IMR-90 (cell line): ENCODE measurements around the gene RABEP2. TPM values are rescaled to one million over a fixed set of nuclear protein-coding genes. Genes with fewer than 3 reads are reported as not detected.

Experiments used
- ATAC-seq: fragments of 200-7000 bp; cut with Tn5 transposase; 2 replicates; pipeline ENCODE4 v1.9.1; 2020; ENCODE audit warnings: low read depth, mild to moderate bottlenecking, moderate library complexity
- BruUV-seq: library from RNA; stranded (reverse); fragments of 400-500 nt; replicated peaks from 2 replicates; lab custom pipeline; 2021; lab: Mats Ljungman, UMichigan
- CTCF ChIA-PET: fragments of 300-600 bp; formaldehyde crosslinking; extraction: SDS; loops from one replicate; lab custom pipeline; 2021; ENCODE audit warnings: antibody characterized with exemption; lab: Yijun Ruan, JAX
- POLR2A ChIA-PET: fragments of 300-600 bp; sonication (Branson Sonifier 250); formaldehyde crosslinking; loops from one replicate; lab custom pipeline; 2022; ENCODE audit warnings: antibody characterized with exemption; ENCODE audit not compliant: unreplicated experiment; lab: Charles Lee
- DNase-seq: peaks from one replicate; pipeline ENCODE4 v3.0.0; 2013
- H2AFZ ChIP-seq: replicated peaks from 2 replicates; pipeline ENCODE3; 2013; ENCODE audit warnings: low read length, mild to moderate bottlenecking; ENCODE audit not compliant: poor library complexity
- H2AK5ac ChIP-seq: 2 replicates; pipeline ENCODE4 v1.6.1; 2013; ENCODE audit warnings: low read depth, low read length, inconsistent platforms
- H2AK9ac ChIP-seq: replicated peaks from 2 replicates; pipeline ENCODE3; 2013; ENCODE audit warnings: mild to moderate bottlenecking, low read depth, low read length, moderate library complexity; ENCODE audit not compliant: poor library complexity
- H2BK120ac ChIP-seq: 2 replicates; pipeline ENCODE4 v1.6.1; 2013; ENCODE audit warnings: low read depth, low read length, inconsistent platforms
- H2BK15ac ChIP-seq: 3 replicates; pipeline ENCODE4 v1.6.1; 2013; ENCODE audit warnings: low read depth, low read length, inconsistent platforms
- H2BK20ac ChIP-seq: 2 replicates; pipeline ENCODE4 v1.6.1; 2013; ENCODE audit warnings: low read depth, mild to moderate bottlenecking, inconsistent platforms, low read length, moderate library complexity
- H2BK5ac ChIP-seq: 2 replicates; pipeline ENCODE4 v1.6.1; 2013; ENCODE audit warnings: mild to moderate bottlenecking, low read depth, low read length, inconsistent platforms; ENCODE audit not compliant: poor library complexity, severe bottlenecking
- H3K14ac ChIP-seq: replicated peaks from 2 replicates; pipeline ENCODE4 v1.6.1; 2013; ENCODE audit warnings: low read depth, low read length, inconsistent platforms
- H3K18ac ChIP-seq: 2 replicates; pipeline ENCODE4 v1.6.1; 2013; ENCODE audit warnings: low read depth, low read length, control low read depth
- H3K23ac ChIP-seq: 2 replicates; pipeline ENCODE4 v1.6.1; 2013; ENCODE audit warnings: low read depth, low read length, inconsistent platforms
- H3K27ac ChIP-seq: 2 replicates; pipeline ENCODE4 v1.5.1; 2013; ENCODE audit warnings: mild to moderate bottlenecking, control low read depth, low read length; ENCODE audit not compliant: insufficient read depth
- H3K27me3 ChIP-seq: 2 replicates; pipeline ENCODE4 v1.6.1; 2013; ENCODE audit warnings: low read length; ENCODE audit not compliant: control insufficient read depth, insufficient read depth
- H3K36me3 ChIP-seq: 2 replicates; pipeline ENCODE4 v1.6.1; 2013; ENCODE audit warnings: low read length, mixed read lengths; ENCODE audit not compliant: control insufficient read depth, insufficient read depth
- H3K4ac ChIP-seq: 2 replicates; pipeline ENCODE4 v1.6.1; 2013; ENCODE audit warnings: low read depth, low read length, inconsistent platforms
- H3K4me1 ChIP-seq: 2 replicates; pipeline ENCODE4 v1.6.1; 2013; ENCODE audit warnings: low read length, mixed read lengths; ENCODE audit not compliant: control insufficient read depth, insufficient read depth
- H3K4me2 ChIP-seq: 2 replicates; pipeline ENCODE4 v1.6.1; 2013; ENCODE audit warnings: low read depth, mild to moderate bottlenecking, control low read depth, low read length, moderate library complexity
- H3K4me3 ChIP-seq: 2 replicates; pipeline ENCODE4 v1.5.1; 2013; ENCODE audit warnings: low read depth, mild to moderate bottlenecking, control low read depth, low read length, moderate library complexity; ENCODE audit not compliant: insufficient read depth
- H3K56ac ChIP-seq: 2 replicates; pipeline ENCODE4 v1.6.1; 2013; ENCODE audit warnings: low read length, inconsistent platforms; ENCODE audit not compliant: insufficient read depth; ENCODE audit errors: extremely low read depth
- H3K79me1 ChIP-seq, 2 experiments: 2 replicates each; pipeline ENCODE4 v1.6.1; 2013; ENCODE audit warnings: low read length in 2 of 2, inconsistent platforms in 1 of 2, low read depth in 1 of 2
- H3K9ac ChIP-seq: 2 replicates; pipeline ENCODE4 v1.6.1; 2013; ENCODE audit warnings: low read depth, low read length, control low read depth
- H3K9me1 ChIP-seq: 2 replicates; pipeline ENCODE4 v1.6.1; 2013; ENCODE audit warnings: low read length, inconsistent platforms; ENCODE audit not compliant: insufficient read depth
- H3K9me3 ChIP-seq: 2 replicates; pipeline ENCODE4 v1.6.1; 2013; ENCODE audit warnings: low read length; ENCODE audit not compliant: control insufficient read depth, insufficient read depth
- H4K20me1 ChIP-seq: 2 replicates; pipeline ENCODE4 v1.6.1; 2013; ENCODE audit warnings: low read length, inconsistent platforms; ENCODE audit not compliant: insufficient read depth
- H4K5ac ChIP-seq: 2 replicates; pipeline ENCODE4 v1.6.1; 2013; ENCODE audit warnings: mild to moderate bottlenecking, low read depth, low read length, control low read depth
- H4K8ac ChIP-seq, 2 experiments: 2 replicates each; pipeline ENCODE4 v1.6.1; 2013; ENCODE audit warnings: low read depth in 2 of 2, low read length in 2 of 2, control low read depth in 1 of 2, inconsistent platforms in 1 of 2
- H4K91ac ChIP-seq: 2 replicates; pipeline ENCODE4 v1.6.1; 2013; ENCODE audit warnings: low read depth, low read length, inconsistent platforms; ENCODE audit not compliant: insufficient read depth
- BHLHE40 ChIP-seq: fragments of 150-350 bp; IDR thresholded peaks from 2 replicates; pipeline ENCODE4 v1.6.1; 2016; ENCODE audit warnings: mild to moderate bottlenecking, low read depth, low read length
- CEBPB ChIP-seq: IDR thresholded peaks from 2 replicates; pipeline ENCODE4 v1.6.1; 2012; ENCODE audit warnings: low read depth, low read length, improper control_type of control experiment
- CHD1 ChIP-seq: IDR thresholded peaks from 2 replicates; pipeline ENCODE4 v1.6.1; 2012; ENCODE audit warnings: low read depth, low read length, improper control_type of control experiment
- FOS ChIP-seq: fragments of 150-350 bp; IDR thresholded peaks from 2 replicates; pipeline ENCODE4 v1.6.1; 2016; ENCODE audit warnings: low read depth, low read length
- MAFK ChIP-seq: IDR thresholded peaks from 2 replicates; pipeline ENCODE4 v1.6.1; 2012; ENCODE audit warnings: low read depth, low read length, improper control_type of control experiment
- MAZ ChIP-seq: IDR thresholded peaks from 2 replicates; pipeline ENCODE4 v1.6.1; 2012; ENCODE audit warnings: low read depth, mild to moderate bottlenecking, low read length, improper control_type of control experiment, moderate library complexity, borderline replicate concordance
- NFE2L2 ChIP-seq: fragments of 150-350 bp; IDR thresholded peaks from 2 replicates; pipeline ENCODE4 v1.6.1; 2016; ENCODE audit warnings: low read depth, mild to moderate bottlenecking, low read length
- POLR2A ChIP-seq: IDR thresholded peaks from 2 replicates; pipeline ENCODE4 v1.6.1; 2012; ENCODE audit warnings: mild to moderate bottlenecking, low read depth, low read length
- RAD21 ChIP-seq: IDR thresholded peaks from 2 replicates; pipeline ENCODE4 v1.6.1; 2012; ENCODE audit warnings: low read length, improper control_type of control experiment
- RCOR1 ChIP-seq: IDR thresholded peaks from 2 replicates; pipeline ENCODE4 v1.6.1; 2012; ENCODE audit warnings: mild to moderate bottlenecking, low read length, improper control_type of control experiment; ENCODE audit not compliant: insufficient replicate concordance
- SMC3 ChIP-seq: fragments of 150-350 bp; IDR thresholded peaks from 2 replicates; pipeline ENCODE4 v1.6.1; 2016; ENCODE audit warnings: low read depth, mild to moderate bottlenecking, antibody characterized with exemption, low read length, moderate library complexity
- WGBS, 2 experiments: methylation state at CpG; one replicate each; pipeline versions ENCODE4 v1.1.5 to v1.1.7; 2013; ENCODE audit warnings: missing lambda C conversion rate in 2 of 2; ENCODE audit not compliant: insufficient read length in 1 of 2; ENCODE audit errors: extremely low coverage in 2 of 2; 5-methylcytosine and 5-hydroxymethylcytosine counted together
- dilution Hi-C: fragments of 300-500 bp; cut with HindIII; formaldehyde crosslinking; loops from one replicate; pipeline ENCODE4 v1.14.3; 2018; ENCODE audit warnings: low sequenced_read_pairs; ENCODE audit not compliant: unreplicated experiment
- in situ Hi-C: fragments of 300-500 bp; cut with MboI; formaldehyde crosslinking; loops from 3 replicates; pipeline ENCODE4 v1.14.3; 2019; ENCODE audit warnings: low sequenced_read_pairs, inconsistent platforms, mixed read lengths
- intact Hi-C: fragments of 100-400 bp; cut with micrococcal nuclease; formaldehyde crosslinking; loops from 2 replicates; pipeline ENCODE4 v1.10.0; 2022
- polyA plus RNA-seq, 3 experiments: library from polyadenylated mRNA; depleted of rRNA; stranded (reverse); fragments of >200 nt; gene quantifications; 2 replicates each; pipeline ENCODE4 v1.2.3, GENCODE V29; 2012; ENCODE audit warnings: low replicate concordance in 1 of 3
- total RNA-seq: library from RNA; depleted of rRNA; stranded (reverse); fragments of >200 nt; gene quantifications from 2 replicates; pipeline ENCODE4 v1.2.3, GENCODE V29; 2012
- TF ChIP-seq, protein P1 (sequence below): fragments of 150-350 bp; IDR thresholded peaks from 2 replicates; pipeline ENCODE4 v1.6.1; 2017; ENCODE audit warnings: mild to moderate bottlenecking, antibody characterized with exemption, low read length, low read depth
- TF ChIP-seq, protein P2 (sequence below): fragments of 150-350 bp; IDR thresholded peaks from 2 replicates; pipeline ENCODE4 v1.6.1; 2016; ENCODE audit warnings: low read depth, mild to moderate bottlenecking, low read length, moderate library complexity, borderline replicate concordance
- TF ChIP-seq, protein P3 (sequence below): conservative IDR thresholded peaks from 2 replicates; pipeline ENCODE4 v1.5.1; 2012; ENCODE audit warnings: mild to moderate bottlenecking, low read depth, low read length, improper control_type of control experiment

Gene RABEP2
- total and polyA plus RNA-seq, 2 of the 4 experiments (the other 2 are of a cell fraction) = 12.2 to 20.0 TPM

DNA sequence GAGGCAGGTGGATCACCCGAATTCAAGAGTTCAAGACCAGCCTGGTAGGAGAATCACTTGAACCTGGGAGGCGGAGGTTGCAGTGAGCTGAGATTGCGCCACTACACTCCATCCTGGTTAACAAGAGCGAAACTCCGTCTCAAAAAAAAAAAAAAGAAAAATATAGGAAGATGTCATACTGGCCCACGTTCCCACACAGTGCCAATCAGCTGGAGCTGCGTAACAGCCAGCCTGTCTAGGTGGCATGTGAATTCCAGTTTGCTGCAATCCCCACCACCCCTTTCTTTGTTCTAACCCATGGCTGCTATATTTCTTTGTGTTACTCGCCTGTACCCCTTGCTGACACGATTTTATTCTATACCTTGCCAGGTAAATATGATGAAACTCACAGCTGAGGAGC is 33.2 kb upstream of the RABEP2 start:
- no peak overlapping the region for H4K5ac ChIP-seq
- no peaks in the 10 kb centered on the region; the same call in 1 of the 2 replicates for H4K20me1 ChIP-seq
- CTCF ChIA-PET = no interaction called here
- dilution Hi-C loops (no loop called here), in situ Hi-C loops (loop anchor here (25.0 kb wide), 1 partner anchor 304 kb away; no protein-coding TSS in a partner anchor), intact Hi-C loops (no loop called here)
- no peak overlapping the region for H2AK9ac ChIP-seq
- no peak overlapping the region for H2BK120ac ChIP-seq
- no peak overlapping the region for H3K14ac ChIP-seq
- no peak overlapping the region for H2BK15ac ChIP-seq
- H3K4me1 ChIP-seq = no peaks in the 10 kb centered on the region
- no peak overlapping the region for H4K8ac ChIP-seq
- no peak for ATAC-seq
- no peaks in the 10 kb centered on the region for H3K9me1 ChIP-seq
- H2BK20ac ChIP-seq = no peak overlapping the region
- H3K9ac ChIP-seq = no peak overlapping the region
- TF ChIP-seq CEBPB = no peak
- TF ChIP-seq, protein P1, sequence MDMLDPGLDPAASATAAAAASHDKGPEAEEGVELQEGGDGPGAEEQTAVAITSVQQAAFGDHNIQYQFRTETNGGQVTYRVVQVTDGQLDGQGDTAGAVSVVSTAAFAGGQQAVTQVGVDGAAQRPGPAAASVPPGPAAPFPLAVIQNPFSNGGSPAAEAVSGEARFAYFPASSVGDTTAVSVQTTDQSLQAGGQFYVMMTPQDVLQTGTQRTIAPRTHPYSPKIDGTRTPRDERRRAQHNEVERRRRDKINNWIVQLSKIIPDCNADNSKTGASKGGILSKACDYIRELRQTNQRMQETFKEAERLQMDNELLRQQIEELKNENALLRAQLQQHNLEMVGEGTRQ = no peak
- no peak for TF ChIP-seq MAZ
- no peak for TF ChIP-seq BHLHE40
- TF ChIP-seq, protein P2, sequence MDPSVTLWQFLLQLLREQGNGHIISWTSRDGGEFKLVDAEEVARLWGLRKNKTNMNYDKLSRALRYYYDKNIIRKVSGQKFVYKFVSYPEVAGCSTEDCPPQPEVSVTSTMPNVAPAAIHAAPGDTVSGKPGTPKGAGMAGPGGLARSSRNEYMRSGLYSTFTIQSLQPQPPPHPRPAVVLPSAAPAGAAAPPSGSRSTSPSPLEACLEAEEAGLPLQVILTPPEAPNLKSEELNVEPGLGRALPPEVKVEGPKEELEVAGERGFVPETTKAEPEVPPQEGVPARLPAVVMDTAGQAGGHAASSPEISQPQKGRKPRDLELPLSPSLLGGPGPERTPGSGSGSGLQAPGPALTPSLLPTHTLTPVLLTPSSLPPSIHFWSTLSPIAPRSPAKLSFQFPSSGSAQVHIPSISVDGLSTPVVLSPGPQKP = no peak
- no peak for TF ChIP-seq NFE2L2
- TF ChIP-seq, protein P3, sequence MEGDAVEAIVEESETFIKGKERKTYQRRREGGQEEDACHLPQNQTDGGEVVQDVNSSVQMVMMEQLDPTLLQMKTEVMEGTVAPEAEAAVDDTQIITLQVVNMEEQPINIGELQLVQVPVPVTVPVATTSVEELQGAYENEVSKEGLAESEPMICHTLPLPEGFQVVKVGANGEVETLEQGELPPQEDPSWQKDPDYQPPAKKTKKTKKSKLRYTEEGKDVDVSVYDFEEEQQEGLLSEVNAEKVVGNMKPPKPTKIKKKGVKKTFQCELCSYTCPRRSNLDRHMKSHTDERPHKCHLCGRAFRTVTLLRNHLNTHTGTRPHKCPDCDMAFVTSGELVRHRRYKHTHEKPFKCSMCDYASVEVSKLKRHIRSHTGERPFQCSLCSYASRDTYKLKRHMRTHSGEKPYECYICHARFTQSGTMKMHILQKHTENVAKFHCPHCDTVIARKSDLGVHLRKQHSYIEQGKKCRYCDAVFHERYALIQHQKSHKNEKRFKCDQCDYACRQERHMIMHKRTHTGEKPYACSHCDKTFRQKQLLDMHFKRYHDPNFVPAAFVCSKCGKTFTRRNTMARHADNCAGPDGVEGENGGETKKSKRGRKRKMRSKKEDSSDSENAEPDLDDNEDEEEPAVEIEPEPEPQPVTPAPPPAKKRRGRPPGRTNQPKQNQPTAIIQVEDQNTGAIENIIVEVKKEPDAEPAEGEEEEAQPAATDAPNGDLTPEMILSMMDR = no peak
- TF ChIP-seq RAD21 = no peak
- no peak for TF ChIP-seq POLR2A
- TF ChIP-seq FOS = no peak
- no peak for TF ChIP-seq SMC3
- TF ChIP-seq MAFK = no peak
- no peak for TF ChIP-seq RCOR1
- no peak for TF ChIP-seq CHD1
- no peak overlapping the region for H2BK5ac ChIP-seq
- no peak overlapping the region for H2AK5ac ChIP-seq
- H4K91ac ChIP-seq = no peak overlapping the region
- peaks cover 59% of the 10 kb centered on the region for H3K36me3 ChIP-seq
- no peak overlapping the region for H3K23ac ChIP-seq
- H2AFZ ChIP-seq = no peak overlapping the region
- POLR2A ChIA-PET = no interaction called here
- H3K9me3 ChIP-seq = no peaks in the 10 kb centered on the region
- H3K27me3 ChIP-seq = no peaks in the 10 kb centered on the region
- H3K4ac ChIP-seq = no peak overlapping the region
- DNase-seq = no peak
- no peak overlapping the region for H3K4me3 ChIP-seq
- H3K18ac ChIP-seq = no peak overlapping the region
- no CpG with 5 or more reads among the region's 9 CpGs for WGBS, 2 experiments
- no peak overlapping the region for H3K27ac ChIP-seq
- no peak overlapping the region for H3K4me2 ChIP-seq
- no peak overlapping the region for H3K56ac ChIP-seq
- peaks cover 0 to 19% of the 10 kb centered on the region in 2 experiments for H3K79me1 ChIP-seq
- no TSS peak for BruUV-seq
